ENCODE results near the gene SLC25A27.

GRCh38 chr6:46610862-46611553 is 41.8 kb upstream of the SLC25A27 start:
- TF ChIP-seq POLR2AphosphoS5 (IDR thresholded peaks at IDR 0.05) (no peak), CTCF (IDR thresholded peaks at IDR 0.05) (no peak), POLR2A (IDR thresholded peaks at IDR 0.05) (no peak), EP300 (IDR thresholded peaks at IDR 0.05) (no peak)
